ENCODE data around the gene CDKL2.

- no peak for TF ChIP-seq CTCF (IDR thresholded peaks at IDR 0.05)
- TF ChIP-seq POLR2A (IDR thresholded peaks at IDR 0.05): no peak
Observed at GRCh38 chr4:75630937-75631329, 605 bp upstream of the CDKL2 start.

All from thyroid gland (tissue), 4 donors.